GM19463 (cell line): ENCODE results near the gene EFCAB11.

Source experiments
- ATAC-seq: cut with Tn5 transposase; IDR thresholded peaks from one replicate; pipeline ENCODE4 v1.9.1; 2021; ENCODE audit warnings: mild to moderate bottlenecking, moderate library complexity; ENCODE audit not compliant: unreplicated experiment

EFCAB11 gene

GRCh38 chr14:89957791-89958190, 3.3 kb upstream of the EFCAB11 start:
- no peak for ATAC-seq

GRCh38 chr14:89957376-89957775, 2.8 kb upstream of the EFCAB11 start:
- ATAC-seq = no peak

- no peak for ATAC-seq
Observed at GRCh38 chr14:89956661-89957009, 2.1 kb upstream of the EFCAB11 start.

GRCh38 chr14:89955745-89956660, 1.5 kb upstream of the EFCAB11 start, which contains the start of gene TDP1:
Gene TDP1, plus strand, starts transcription at chr14:89955927. Its CDS starts 7,188 bp downstream, at chr14:89963115.
- peak; percentile 59 for ATAC-seq

GRCh38 chr14:89955022-89955744, 653 bp upstream of the EFCAB11 start:
- peak; percentile 7 for ATAC-seq

GRCh38 chr14:89953602-89954001, 928 bp downstream of the EFCAB11 start:
- no peak for ATAC-seq

- ATAC-seq = no peak
Observed at GRCh38 chr14:89952576-89952975, 2.0 kb downstream of the EFCAB11 start.

GRCh38 chr14:89947344-89947743, 7.2 kb downstream of the EFCAB11 start:
- ATAC-seq = no peak

GRCh38 chr14:89941830-89942377, 12.6 kb downstream of the EFCAB11 start:
- no peak for ATAC-seq

- ATAC-seq = no peak
Observed at GRCh38 chr14:89936654-89937185, 17.8 kb downstream of the EFCAB11 start.

- no peak for ATAC-seq
Observed at GRCh38 chr14:89933002-89933401, 21.5 kb downstream of the EFCAB11 start.

- ATAC-seq = no peak
Observed at GRCh38 chr14:89927186-89927865, 27.2 kb downstream of the EFCAB11 start.

- no peak for ATAC-seq
Observed at GRCh38 chr14:89926694-89927093, 27.8 kb downstream of the EFCAB11 start.

- ATAC-seq = no peak
Observed at GRCh38 chr14:89924268-89924667, 30.3 kb downstream of the EFCAB11 start.

GRCh38 chr14:89922031-89922907, 32.3 kb downstream of the EFCAB11 start:
- ATAC-seq = no peak

- no peak for ATAC-seq
Observed at GRCh38 chr14:89921346-89921745, 33.2 kb downstream of the EFCAB11 start.

- no peak for ATAC-seq
Observed at GRCh38 chr14:89920056-89920455, 34.5 kb downstream of the EFCAB11 start.

GRCh38 chr14:89918721-89919120, 35.8 kb downstream of the EFCAB11 start:
- no peak for ATAC-seq

- ATAC-seq = no peak
Observed at GRCh38 chr14:89915114-89915878, 39.2 kb downstream of the EFCAB11 start.
